Activated CD8-positive, alpha-beta memory T cell treated with anti-CD3 and anti-CD28 coated beads, Interleukin-2, amount 50 U/mL, for 1 hour (primary cell): ENCODE measurements around the gene IMMT.
"Not testable (repeated sequence)": the region's sequence is repeated elsewhere in the genome, so short reads cannot be mapped to it uniquely, and the experiment has no call there.

Experiments used
- DNase-seq: peaks from one replicate; pipeline ENCODE4 v3.0.0-alpha.2; 2020; ENCODE audit errors: extremely low read depth

IMMT gene

GRCh38 chr2:86195055-86195807 lies at the start of gene IMMT:
Gene IMMT (minus strand): TSS chr2:86195462. CDS start chr2:86195382, 80 bp downstream.
- peak; percentile 75 for DNase-seq

- DNase-seq, result not testable (repeated sequence)
These were observed 49.5 kb upstream of the IMMT start for GRCh38 chr2:86244781-86245180.

- no peak for DNase-seq
These were observed 48.9 kb upstream of the IMMT start for GRCh38 chr2:86243950-86244733.

DNA sequence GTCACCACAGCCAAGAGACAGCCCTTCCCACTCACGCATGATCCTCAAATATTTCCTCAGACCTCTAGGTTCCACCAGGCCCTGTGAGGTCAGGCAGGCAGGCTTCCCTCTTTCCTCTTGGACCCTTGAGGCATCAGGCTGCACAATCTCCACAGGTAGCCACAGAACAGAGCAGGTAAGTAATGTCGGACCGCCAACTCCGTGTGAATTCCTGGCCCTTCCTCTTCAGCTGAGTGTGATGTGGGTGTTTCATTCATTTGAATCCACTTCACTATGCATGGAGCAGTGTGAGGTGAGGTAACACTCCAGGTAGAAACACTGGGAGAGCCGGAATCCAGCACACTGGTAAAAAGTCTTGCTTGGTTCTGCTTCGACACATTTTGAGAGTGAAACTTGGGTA lies 48.0 kb upstream of the IMMT start:
- DNase-seq, result no peak

DNA sequence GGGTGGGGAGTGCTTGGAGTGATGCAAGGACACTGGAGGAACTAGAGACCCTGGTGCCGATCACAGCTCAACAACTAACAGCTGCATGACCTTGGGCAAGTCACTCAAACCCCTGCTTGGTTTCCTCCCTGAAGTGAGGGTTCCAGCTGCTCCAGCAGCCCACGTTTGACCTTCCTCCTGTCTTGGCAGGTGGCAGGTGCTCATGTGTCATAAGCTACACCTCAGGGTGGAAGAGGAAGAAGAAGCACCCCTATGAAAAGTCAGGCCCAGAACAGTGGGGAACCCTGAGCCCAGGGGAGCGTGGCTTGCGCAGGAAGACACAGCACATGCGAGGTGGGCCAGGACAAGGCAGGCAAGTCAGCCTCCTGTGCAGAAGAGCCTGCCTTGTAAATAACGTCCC lies 46.3 kb upstream of the IMMT start:
- no peak for DNase-seq

DNA sequence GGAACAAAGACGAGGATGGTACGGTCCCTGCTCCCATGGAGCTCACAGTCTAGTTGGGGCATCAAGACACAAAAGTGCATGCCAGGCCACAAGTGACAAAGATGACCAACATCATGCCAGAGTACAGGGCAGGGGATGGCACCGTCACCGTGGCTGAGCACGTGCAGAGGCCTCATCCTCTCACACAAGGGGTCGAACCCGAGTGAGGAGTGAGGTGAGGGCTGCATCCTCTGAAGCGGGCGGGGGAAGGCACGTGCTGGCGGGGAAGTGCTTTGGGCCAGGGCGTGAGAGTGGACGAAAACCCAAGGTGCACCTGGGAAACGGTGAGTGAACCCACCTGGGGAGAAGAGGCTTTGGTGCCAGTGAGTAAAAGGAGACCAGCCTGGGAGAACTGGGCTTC lies 45.0 kb upstream of the IMMT start:
- no peak for DNase-seq

DNA sequence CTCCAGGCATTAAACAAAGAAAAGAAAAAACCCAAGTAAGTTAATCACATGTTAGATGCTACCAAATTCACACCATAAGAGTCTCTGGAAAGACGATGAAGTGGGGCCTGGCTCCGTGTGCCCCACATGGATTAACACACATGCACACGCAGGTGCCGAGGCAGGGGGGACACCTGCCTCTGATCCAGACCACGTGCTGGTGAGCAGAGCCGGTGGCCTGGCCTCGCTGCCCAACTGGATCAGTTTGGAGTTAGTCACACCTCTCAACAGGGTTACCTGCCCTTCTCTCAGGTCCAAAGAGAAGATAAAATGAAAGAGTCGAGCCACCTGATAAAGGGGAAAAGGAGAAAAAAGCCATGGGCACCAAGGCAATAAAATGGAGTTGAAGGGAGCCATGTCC lies 44.5 kb upstream of the IMMT start:
- DNase-seq, result no peak

GRCh38 chr2:86239326-86239725 lies 44.1 kb upstream of the IMMT start:
- DNase-seq, result no peak

- no peak for DNase-seq
These were observed 43.1 kb upstream of the IMMT start for GRCh38 chr2:86238354-86238753.

- no peak for DNase-seq
These were observed 41.9 kb upstream of the IMMT start for GRCh38 chr2:86237172-86237571.

DNA sequence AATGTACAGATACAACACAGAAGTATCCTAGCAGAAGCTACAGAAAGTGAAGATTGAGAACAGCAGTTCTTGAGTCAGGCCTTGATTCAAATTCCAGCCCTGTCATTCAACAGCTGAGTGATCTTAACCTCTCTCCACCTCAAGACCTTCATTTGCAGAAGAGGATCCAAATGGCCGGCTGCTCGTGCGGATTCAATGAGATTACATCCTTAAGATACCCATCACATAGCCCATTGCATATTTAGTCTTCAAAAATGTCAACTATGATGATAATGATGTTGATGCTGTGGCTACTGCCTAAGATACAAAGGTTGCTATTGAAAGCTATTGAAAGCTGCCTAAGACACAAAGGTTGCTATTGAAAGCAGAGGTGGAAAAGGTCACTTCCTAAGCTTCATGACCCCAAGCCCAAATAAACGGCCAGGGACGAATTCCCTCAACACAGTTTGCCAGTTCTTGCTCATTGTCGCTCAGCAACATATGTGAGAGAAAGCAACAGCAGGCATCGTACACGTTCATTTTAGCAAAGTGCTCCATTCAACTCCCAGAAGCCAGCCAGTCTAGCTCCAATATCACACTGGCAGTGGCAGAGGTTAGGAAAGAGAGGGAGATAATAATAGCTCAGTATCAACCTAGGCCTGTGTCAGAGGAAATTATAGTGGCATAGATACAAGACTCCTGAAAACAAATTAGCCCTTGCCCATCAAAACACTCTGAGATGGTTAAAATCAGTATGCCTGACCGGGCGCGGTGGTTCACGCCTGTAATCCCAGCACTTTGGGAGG lies 40.1 kb upstream of the IMMT start:
- DNase-seq, result no peak

- DNase-seq, result no peak
These were observed 39.4 kb upstream of the IMMT start for GRCh38 chr2:86234563-86235131.

DNA sequence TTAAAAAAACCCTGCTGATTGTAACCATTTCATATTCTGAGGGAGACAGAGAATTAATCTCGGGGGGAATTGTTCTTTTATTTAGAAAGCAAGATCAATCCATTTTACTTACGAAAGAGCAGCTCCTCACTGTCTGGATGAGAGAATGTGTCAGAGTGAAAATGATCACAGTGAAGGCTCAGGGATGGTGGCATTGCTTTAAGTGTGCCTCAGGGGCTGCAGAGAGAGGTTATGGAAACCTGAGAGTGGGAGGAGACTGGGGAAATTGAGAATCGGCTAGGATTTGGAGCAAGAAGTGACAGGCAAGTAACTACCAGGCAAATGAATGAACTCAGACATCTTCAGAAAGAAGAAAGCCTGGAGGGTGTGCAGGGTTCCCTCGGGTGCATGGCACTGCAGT lies 38.2 kb upstream of the IMMT start:
- no peak for DNase-seq

DNA sequence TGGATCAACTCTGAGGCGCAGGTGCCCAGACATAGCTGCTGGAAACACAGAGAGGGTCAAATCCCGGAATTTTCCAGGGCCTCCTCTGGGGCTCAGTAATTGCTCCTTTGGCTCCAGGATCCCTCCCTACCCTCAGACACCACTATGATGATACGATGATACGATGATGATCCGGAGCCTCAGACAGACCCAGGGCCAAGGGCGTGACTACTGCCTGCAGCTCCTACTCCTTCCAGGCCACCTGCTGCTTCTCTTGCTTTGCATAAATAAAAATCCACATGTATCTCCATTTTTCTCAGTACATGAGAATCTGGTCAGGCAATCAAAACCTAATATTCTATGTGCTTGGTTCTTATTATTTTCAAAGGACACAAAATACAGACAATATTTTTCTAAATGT lies 37.6 kb upstream of the IMMT start:
- DNase-seq, result no peak

- no peak for DNase-seq
These were observed 37.1 kb upstream of the IMMT start for GRCh38 chr2:86232373-86232784.

- no peak for DNase-seq
These were observed 36.6 kb upstream of the IMMT start for GRCh38 chr2:86231680-86232372.

DNA sequence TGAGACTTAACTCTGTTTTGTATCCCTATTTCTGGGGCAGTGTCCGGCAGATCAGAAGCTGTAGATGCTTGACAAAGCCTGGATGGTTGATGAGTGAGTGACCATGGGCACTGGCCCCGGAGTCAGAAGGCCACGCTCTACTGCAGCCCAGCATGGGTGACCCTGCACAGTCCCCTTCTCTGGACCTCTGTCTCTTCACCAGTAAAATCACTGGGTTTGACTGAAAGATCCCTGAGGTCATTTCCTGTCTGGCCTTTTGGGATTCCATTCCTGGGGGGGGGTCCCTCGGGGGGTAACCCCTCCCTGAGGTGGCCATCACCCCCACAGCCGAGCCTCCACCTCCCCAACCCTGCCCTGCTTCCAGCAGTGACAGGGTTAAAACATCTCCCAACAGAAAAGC lies 35.7 kb upstream of the IMMT start:
- DNase-seq, result no peak

DNA sequence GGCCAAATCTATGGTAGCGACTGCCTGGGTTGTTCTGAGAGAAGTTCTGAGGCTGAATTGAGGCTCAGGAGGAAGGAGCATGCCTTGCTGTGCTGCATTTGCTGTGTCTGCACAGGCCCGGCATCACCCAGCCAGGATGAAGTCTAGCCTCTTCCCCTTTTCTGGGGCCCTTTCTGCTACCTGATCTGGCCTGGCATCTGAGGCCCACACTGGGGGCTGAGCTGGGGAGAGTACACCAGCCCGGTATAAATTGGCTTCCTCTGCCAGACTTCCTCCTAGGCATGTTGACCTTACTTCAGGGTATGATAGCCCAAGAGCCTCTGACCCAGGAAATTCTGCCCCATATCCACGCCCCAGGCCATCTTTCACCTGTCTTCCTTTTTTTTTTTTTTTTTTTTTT lies 34.0 kb upstream of the IMMT start:
- DNase-seq, result no peak

DNA sequence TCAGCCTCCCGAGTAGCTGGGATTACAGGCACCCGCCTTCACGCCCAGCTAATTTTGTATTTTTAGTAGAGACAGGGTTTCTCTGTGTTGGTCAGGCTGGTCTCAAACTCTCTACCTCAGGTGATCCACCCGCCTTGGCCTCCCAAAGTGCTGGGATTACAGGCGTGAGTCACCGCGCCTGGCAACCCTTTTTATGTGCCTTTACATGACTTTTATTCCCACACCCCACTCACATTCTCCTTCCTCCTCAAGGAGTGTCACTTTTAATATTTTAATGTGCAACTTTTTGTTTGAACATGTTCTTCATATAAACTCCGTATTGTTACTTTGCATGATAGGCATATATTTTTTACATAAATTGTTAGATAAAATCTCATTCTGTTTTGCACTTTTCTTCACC lies 33.3 kb upstream of the IMMT start:
- DNase-seq, result not testable (repeated sequence)

DNA sequence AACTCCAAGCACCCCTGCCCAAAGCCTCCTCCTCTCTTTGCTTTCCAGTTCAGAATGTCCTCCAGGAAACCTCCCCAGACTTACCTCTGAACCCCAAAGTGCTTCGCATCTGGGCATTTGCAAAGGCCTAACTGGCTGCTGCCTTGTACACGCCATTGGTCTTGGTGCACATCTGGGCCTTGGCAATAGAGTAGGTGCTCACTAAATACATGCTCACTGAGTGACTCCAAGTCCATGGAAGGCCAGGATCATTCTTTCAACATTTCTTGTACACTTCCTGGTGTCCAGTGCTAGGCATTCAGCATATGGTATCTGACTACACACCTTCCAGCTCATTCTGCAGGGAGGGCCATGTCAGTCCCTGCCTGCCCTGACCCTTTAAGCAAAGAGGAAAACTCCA lies 32.4 kb upstream of the IMMT start:
- DNase-seq, result no peak
